SK-N-SH (cell line): ENCODE results near the gene CLASP2. TPM values are rescaled to one million over a fixed set of nuclear protein-coding genes. Genes with fewer than 3 reads are reported as not detected.

Experiments used
- CTCF ChIA-PET: fragments of 300-600, 350-600 bp; formaldehyde crosslinking; extraction: SDS; loops from one replicate; lab custom pipeline; 2021; lab: Yijun Ruan, JAX
- POLR2A ChIA-PET: fragments of 350-600 bp; sonication (Branson Sonifier 250); formaldehyde crosslinking; extraction: SDS; loops from one replicate; lab custom pipeline; 2020; ENCODE audit warnings: antibody characterized with exemption, inconsistent platforms; lab: Yijun Ruan, JAX
- DNase-seq: peaks from one replicate; pipeline ENCODE4 v3.0.0; 2012
- H2AFZ ChIP-seq: fragments of 200-600 bp; sonication (generic); 2 replicates; pipeline ENCODE4 v1.8.1; 2016; ENCODE audit warnings: antibody characterized with exemption, mild to moderate bottlenecking, low read depth
- H3F3A ChIP-seq: fragments of 200-600 bp; sonication (generic); replicated peaks from 2 replicates; pipeline ENCODE3; 2016; ENCODE audit warnings: antibody characterized with exemption, mild to moderate bottlenecking; ENCODE audit not compliant: insufficient read depth
- H3K27ac ChIP-seq, 2 experiments: fragments of 200-500 bp in 1 of 2; fragments of 200-600 bp in 1 of 2; sonication (Bioruptor generic) in 1 of 2; sonication (generic), shearing (Covaris generic) in 1 of 2; 2 replicates each; pipeline versions ENCODE4 v1.5.1 to v1.6.1; 2014 to 2016; ENCODE audit warnings: low read depth in 2 of 2, inconsistent platforms in 1 of 2, low read length in 1 of 2, mild to moderate bottlenecking in 1 of 2, mixed read lengths in 1 of 2
- H3K27me3 ChIP-seq: fragments of 200-600 bp; sonication (generic), shearing (Covaris generic); 2 replicates; pipeline ENCODE4 v1.6.1; 2016; ENCODE audit warnings: mixed run types; ENCODE audit not compliant: insufficient read depth
- H3K36me3 ChIP-seq, 2 experiments: fragments of 200-500 bp in 1 of 2; fragments of 200-600 bp in 1 of 2; sonication (Bioruptor generic) in 1 of 2; sonication (generic) in 1 of 2; replicated peaks in 1 of 2; 2 replicates each; pipeline versions ENCODE3 to v1.5.1; 2014 to 2016; ENCODE audit warnings: low read length in 1 of 2, mild to moderate bottlenecking in 1 of 2; ENCODE audit not compliant: insufficient read depth in 2 of 2, control insufficient read depth in 1 of 2
- H3K4me1 ChIP-seq, 2 experiments: fragments of 200-500 bp in 1 of 2; fragments of 200-600 bp in 1 of 2; sonication (Bioruptor generic) in 1 of 2; sonication (generic), shearing (Covaris generic) in 1 of 2; 2 replicates each; pipeline versions ENCODE4 v1.5.1 to v1.6.1; 2014 to 2016; ENCODE audit warnings: low read depth in 1 of 2, low read length in 1 of 2, mixed run types in 1 of 2; ENCODE audit not compliant: insufficient read depth in 2 of 2, control insufficient read depth in 1 of 2
- H3K4me2 ChIP-seq: fragments of 200-600 bp; sonication (generic), shearing (Covaris generic); 2 replicates; pipeline ENCODE4 v1.6.1; 2017; ENCODE audit warnings: mixed run types
- H3K4me3 ChIP-seq, 2 experiments: fragments of 200-500 bp in 1 of 2; fragments of 200-600 bp in 1 of 2; sonication (Bioruptor generic) in 1 of 2; sonication (generic), shearing (Covaris generic) in 1 of 2; 2 replicates each; pipeline versions ENCODE4 v1.5.1 to v1.8.1; 2014 to 2016; ENCODE audit warnings: low read depth in 2 of 2, inconsistent platforms in 1 of 2, low read length in 1 of 2, mild to moderate bottlenecking in 1 of 2, mixed read lengths in 1 of 2, moderate library complexity in 1 of 2
- H3K79me2 ChIP-seq: fragments of 200-600 bp; sonication (generic); 2 replicates; pipeline ENCODE4 v1.8.1; 2017; ENCODE audit warnings: mild to moderate bottlenecking; ENCODE audit not compliant: insufficient read depth
- H3K9ac ChIP-seq: fragments of 200-600 bp; sonication (generic); 2 replicates; pipeline ENCODE4 v1.6.1; 2017; ENCODE audit warnings: mixed run types
- H3K9me2 ChIP-seq: fragments of 200-600 bp; sonication (generic); 2 replicates; pipeline ENCODE4 v1.6.1; 2017; ENCODE audit warnings: mixed run types
- H3K9me3 ChIP-seq: fragments of 200-600 bp; sonication (generic); 2 replicates; pipeline ENCODE4 v1.6.1; 2017; ENCODE audit warnings: mixed run types, mild to moderate bottlenecking, moderate library complexity
- H4K20me1 ChIP-seq: fragments of 200-600 bp; sonication (generic); 2 replicates; pipeline ENCODE4 v1.6.1; 2017; ENCODE audit warnings: mild to moderate bottlenecking, mixed run types; ENCODE audit not compliant: insufficient read depth
- EZH2phosphoT487 ChIP-seq: fragments of 200-600 bp; sonication (generic); IDR thresholded peaks from 2 replicates; pipeline ENCODE4 v1.6.1; 2017; ENCODE audit warnings: low read depth, mixed run types, mild to moderate bottlenecking, antibody characterized with exemption, moderate library complexity, borderline replicate concordance
- GABPA ChIP-seq: IDR thresholded peaks from 2 replicates; pipeline ENCODE4 v1.4.0; 2012; ENCODE audit warnings: low read depth, mild to moderate bottlenecking
- GATA2 ChIP-seq: sonication (generic); formaldehyde crosslinking; IDR thresholded peaks from 2 replicates; pipeline ENCODE4 v1.5.0; 2020; ENCODE audit warnings: mild to moderate bottlenecking, missing genetic modification reagents
- PBX3 ChIP-seq: IDR thresholded peaks from 2 replicates; pipeline ENCODE4; 2012
- POLR2AphosphoS5 ChIP-seq: IDR thresholded peaks from 2 replicates; pipeline ENCODE4 v1.6.1; 2012; ENCODE audit warnings: low read depth, low read length
- RAD21 ChIP-seq: IDR thresholded peaks from 2 replicates; pipeline ENCODE4 v1.6.1; 2012; ENCODE audit warnings: mild to moderate bottlenecking, low read length
- TCF12 ChIP-seq: IDR thresholded peaks from 2 replicates; pipeline ENCODE4 v1.4.0; 2012
- USF1 ChIP-seq: IDR thresholded peaks from 2 replicates; pipeline ENCODE4 v1.4.0; 2012; ENCODE audit warnings: low read depth, borderline replicate concordance
- ZBTB33 ChIP-seq: IDR thresholded peaks from 2 replicates; pipeline ENCODE4 v1.4.0; 2012; ENCODE audit warnings: low read depth, borderline replicate concordance
- WGBS: methylation state at CpG from one replicate; pipeline ENCODE4 v1.1.6; 2017; ENCODE audit warnings: low lambda C conversion rate; 5-methylcytosine and 5-hydroxymethylcytosine counted together
- polyA plus RNA-seq, 3 experiments: library from polyadenylated mRNA; depleted of rRNA; stranded (reverse); fragments of >200 nt; gene quantifications; 2 replicates each; pipeline ENCODE4 v1.2.3, GENCODE V29; 2012
- TF ChIP-seq, protein P1 (sequence below): fragments of 150-350 bp; IDR thresholded peaks from 2 replicates; pipeline ENCODE4 v1.6.1; 2016; ENCODE audit warnings: mild to moderate bottlenecking, low read depth, low read length

CLASP2 gene
- polyA plus RNA-seq, 1 of the 3 experiments (the other 2 are of a cell fraction) = 13.2 TPM

GRCh38 chr3:33575311-33575710 is 142.7 kb downstream of the CLASP2 start:
- peaks cover 11% of the 10 kb centered on the region for H3F3A ChIP-seq
- H3K4me1 ChIP-seq = peaks cover 0 to 9% of the 10 kb centered on the region in 2 experiments; a peak in 2 of 4 replicates
- ChIA-PET POLR2A (no interaction called here), CTCF (interaction anchor here (0.8 to 1.0 kb wide), 2 partner anchors 202 to 212 kb away, joined by 3 read pairs; no protein-coding TSS in a partner anchor)
- H3K4me2 ChIP-seq = no peak overlapping the region
- no peak overlapping the region for H2AFZ ChIP-seq
- peaks cover 39 to 57% of the 10 kb centered on the region in 2 experiments for H3K36me3 ChIP-seq
- H4K20me1 ChIP-seq = no peaks in the 10 kb centered on the region
- 91% methylated on average over 1 of the region's 1 CpG for WGBS
- H3K27ac ChIP-seq = no peak overlapping the region
- no peaks in the 10 kb centered on the region for H3K9me2 ChIP-seq
- H3K79me2 ChIP-seq = no peaks in the 10 kb centered on the region
- H3K27me3 ChIP-seq = no peaks in the 10 kb centered on the region
- H3K9me3 ChIP-seq = no peaks in the 10 kb centered on the region
- no peak overlapping the region for H3K4me3 ChIP-seq
- no peak overlapping the region for H3K9ac ChIP-seq
- DNase-seq = no peak
- TF ChIP-seq, protein P1, sequence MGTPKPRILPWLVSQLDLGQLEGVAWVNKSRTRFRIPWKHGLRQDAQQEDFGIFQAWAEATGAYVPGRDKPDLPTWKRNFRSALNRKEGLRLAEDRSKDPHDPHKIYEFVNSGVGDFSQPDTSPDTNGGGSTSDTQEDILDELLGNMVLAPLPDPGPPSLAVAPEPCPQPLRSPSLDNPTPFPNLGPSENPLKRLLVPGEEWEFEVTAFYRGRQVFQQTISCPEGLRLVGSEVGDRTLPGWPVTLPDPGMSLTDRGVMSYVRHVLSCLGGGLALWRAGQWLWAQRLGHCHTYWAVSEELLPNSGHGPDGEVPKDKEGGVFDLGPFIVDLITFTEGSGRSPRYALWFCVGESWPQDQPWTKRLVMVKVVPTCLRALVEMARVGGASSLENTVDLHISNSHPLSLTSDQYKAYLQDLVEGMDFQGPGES = no peak
- no peak for TF ChIP-seq RAD21
- no peak for TF ChIP-seq PBX3
- no peak for TF ChIP-seq TCF12
- TF ChIP-seq ZBTB33 = no peak
- no peak for TF ChIP-seq GABPA
- no peak for TF ChIP-seq EZH2phosphoT487

GRCh38 chr3:33557829-33558228 is 160.2 kb downstream of the CLASP2 start:
- POLR2A ChIA-PET = no interaction called here
- TF ChIP-seq POLR2AphosphoS5 (no peak), ZBTB33 (no peak), GATA2 (CRISPR knock-in tag) (no peak), USF1 (no peak), PBX3 (no peak)
- TF ChIP-seq, all 33 proteins: peak for 0

More at GRCh38 chr3:33557829-33558228, 160.2 kb downstream of the CLASP2 start:
- no peak overlapping the region for H2AFZ ChIP-seq
- H3K4me3 ChIP-seq = no peak overlapping the region
- peaks cover 4% of the 10 kb centered on the region for H3F3A ChIP-seq
- H3K79me2 ChIP-seq = no peaks in the 10 kb centered on the region
- CTCF ChIA-PET = no interaction called here
- no peaks in the 10 kb centered on the region for H3K9me3 ChIP-seq
- H3K4me1 ChIP-seq = no peaks in the 10 kb centered on the region
- H3K9ac ChIP-seq = no peak overlapping the region
- no peak overlapping the region for H3K27ac ChIP-seq
- no peaks in the 10 kb centered on the region for H3K9me2 ChIP-seq
- peaks cover 24 to 55% of the 10 kb centered on the region in 2 experiments for H3K36me3 ChIP-seq
- DNase-seq = no peak
- H3K27me3 ChIP-seq = no peaks in the 10 kb centered on the region
- 91% methylated on average over 3 of the region's 3 CpGs for WGBS
- H3K4me2 ChIP-seq = no peak overlapping the region
- no peaks in the 10 kb centered on the region for H4K20me1 ChIP-seq
